Measurements from ENCODE around the gene GPC1.

- TF ChIP-seq POLR2A (IDR thresholded peaks at IDR 0.05) (no peak), CTCF (IDR thresholded peaks at IDR 0.05) (no peak)
Measured at GRCh38 chr2:240400371-240401161, 34.9 kb upstream of the GPC1 start.

Measured in right lobe of liver (tissue), 4 donors.